Stimulated activated CD4-positive, alpha-beta T cell treated with anti-CD3 and anti-CD28 coated beads, Interleukin-12 subunit alpha, Interleukin-12 subunit beta, amount 100 ng/mL, for 48 hours (primary cell): ENCODE data around the gene STAP2.

Experiments used
- DNase-seq, 3 donors: peaks; one replicate each; pipeline ENCODE4 v3.0.0-alpha.2; 2020; ENCODE audit warnings: low read depth in 2 of 3, low spot score in 1 of 3

The STAP2 gene

DNA sequence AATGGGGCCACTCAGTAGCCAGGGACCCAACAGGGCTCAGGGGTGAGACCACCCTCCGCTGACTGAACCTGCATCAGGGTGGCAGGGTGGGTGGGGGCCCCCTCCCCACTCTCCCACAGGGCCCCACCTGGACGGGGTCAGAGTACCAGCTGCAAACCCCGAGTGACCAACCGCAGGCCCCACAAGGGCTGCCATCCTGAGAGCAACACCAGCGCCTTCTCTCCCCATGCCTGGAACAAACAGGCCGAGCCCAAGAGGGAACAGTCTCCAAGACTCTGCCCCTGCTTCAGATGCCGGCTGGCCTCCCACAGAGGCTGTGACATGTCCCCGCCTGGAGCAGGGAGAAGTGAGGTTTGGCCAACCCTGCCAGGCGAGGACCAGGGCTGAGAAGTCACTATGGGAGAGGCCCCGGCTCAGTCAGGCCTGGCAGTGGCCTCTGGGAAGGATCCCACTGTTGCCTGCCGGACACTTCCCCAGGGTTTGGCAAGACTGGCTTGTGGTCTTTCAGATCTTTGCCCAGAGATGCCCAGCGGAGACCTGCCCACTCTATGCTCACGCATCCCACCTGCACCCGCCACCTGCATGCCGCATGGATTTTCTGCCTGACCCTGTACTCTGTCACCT is 31.9 kb upstream of the STAP2 start:
- DNase-seq, result no peak

DNA sequence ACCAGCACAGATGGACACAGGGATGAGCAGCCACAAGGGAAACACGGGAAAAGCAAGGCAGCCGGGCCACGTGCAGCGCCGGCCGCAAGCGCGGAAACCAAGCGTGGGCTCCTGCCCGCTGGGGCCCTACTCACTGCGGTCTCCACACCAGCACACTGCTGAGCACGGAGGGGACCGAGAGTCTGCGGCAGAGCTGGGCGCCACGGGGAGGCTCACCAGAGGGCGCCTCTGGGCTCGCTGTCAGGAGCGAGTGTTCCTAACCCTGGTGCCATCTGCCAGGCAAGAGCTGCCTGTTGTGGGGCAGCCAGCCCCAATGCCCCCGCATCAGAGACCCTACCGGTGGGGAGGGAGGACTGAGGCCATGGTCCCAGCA is 31.2 kb upstream of the STAP2 start:
- peak; percentile 62 to 77 (median 65) for DNase-seq

DNA sequence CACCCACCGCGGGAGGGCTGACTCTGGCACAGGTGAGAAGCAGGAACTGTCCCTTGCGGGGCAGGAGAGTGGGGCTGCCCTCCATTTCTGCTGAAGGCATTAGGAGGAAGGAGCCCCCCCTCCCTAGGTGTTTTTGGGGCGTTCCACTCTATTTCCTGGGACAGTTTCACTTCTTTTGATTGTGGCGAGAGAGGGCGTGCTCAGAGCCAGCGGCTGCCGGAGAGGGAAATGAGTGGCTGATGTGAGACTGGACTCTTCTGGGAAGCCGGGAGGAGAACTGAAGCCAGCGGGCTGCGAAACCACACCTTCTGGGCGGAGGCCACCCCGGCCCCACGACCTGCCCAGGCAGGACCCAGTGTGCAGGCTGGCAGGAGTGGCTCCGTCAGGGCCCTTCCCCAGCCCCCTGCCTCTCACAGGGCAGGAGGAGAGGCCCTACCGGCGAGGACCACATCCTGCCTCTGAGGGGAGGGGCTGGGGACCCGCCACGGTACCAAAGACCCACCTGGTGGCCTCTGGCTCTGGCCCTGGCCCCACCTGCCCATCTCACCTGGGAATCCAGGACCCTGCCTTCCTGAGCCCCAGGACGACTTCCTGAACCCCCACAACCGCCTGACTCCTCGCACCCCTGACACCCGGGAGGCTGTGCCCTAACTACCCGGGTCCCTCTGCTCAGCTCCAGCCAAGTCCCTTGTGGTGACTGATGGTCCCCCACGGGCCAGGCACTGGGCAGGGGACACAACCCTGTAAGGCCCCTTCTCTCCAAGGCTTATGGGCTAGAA is 30.7 kb upstream of the STAP2 start:
- peak; percentile 63 to 67 (median 66) for DNase-seq

DNA sequence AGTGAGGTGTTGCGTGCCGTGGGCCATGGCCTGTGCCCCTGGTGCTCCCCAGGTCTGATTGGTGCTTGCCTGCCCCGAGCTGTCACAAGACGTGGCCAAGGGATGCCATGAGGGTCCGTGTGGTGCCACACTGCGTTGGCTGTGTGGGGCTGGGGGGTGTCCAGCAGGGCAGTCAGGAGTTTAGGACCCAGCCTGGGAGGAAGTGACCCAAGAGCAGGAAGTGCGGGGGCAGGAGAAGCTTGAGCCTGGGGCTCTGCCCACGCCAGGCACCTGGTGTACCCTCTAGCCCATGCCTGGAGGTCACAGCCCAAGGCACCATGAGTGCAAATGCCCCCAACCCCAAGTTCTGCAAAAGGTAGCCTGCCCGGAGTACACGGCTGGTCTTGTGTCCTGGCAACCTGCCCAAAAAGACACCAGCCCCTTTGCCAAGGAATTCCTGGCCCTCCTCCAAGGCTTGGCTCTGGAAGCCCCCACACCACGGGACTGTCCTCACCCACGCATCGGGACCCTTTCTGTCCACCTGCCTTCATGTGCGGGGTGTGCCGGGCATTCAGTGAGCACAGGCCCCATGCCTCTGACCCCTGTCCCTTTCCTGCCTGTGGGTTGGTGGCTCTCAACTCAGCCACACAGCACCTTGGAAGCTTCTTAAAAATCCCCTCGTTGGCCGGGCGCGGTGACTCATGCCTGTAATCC is 29.6 kb upstream of the STAP2 start:
- DNase-seq, result peak in 1 of 3 donors; percentile 27

DNA sequence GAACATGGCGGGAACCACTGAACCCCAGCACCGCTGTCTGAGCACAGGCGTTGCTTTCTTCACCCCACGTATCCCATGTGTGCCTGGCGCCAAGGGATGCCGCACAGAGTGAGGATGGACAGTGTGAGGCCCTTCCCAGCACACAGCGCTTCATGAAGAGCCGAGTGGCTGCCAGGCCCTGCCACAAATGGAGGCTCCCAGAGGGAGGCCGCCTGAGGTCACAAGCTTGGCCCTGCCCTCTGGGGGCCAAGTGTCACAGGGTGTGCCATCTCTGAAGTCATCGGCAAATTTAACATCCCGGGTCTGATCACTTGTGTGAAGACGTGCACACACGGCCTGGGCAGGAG is 29.1 kb upstream of the STAP2 start:
- DNase-seq, result no peak

DNA sequence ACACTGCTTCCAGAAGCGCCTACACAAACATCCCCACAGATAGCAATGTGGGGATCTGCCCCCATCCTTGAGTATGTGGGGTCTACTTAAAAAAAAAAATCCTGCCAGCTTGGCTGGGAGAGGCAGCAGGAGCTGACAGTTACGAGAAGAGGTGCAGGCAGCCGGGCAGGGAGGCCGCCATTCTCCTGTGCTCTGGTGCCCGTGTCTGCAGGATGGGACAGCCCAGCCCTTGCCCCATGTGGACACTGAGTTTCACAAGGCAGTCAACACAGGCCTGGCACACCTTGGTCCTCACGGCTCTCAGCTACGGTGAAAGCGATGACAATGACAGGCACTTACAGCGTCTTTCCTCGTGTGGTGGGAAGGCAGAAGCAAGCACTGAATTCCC is 28.7 kb upstream of the STAP2 start:
- no peak for DNase-seq

DNA sequence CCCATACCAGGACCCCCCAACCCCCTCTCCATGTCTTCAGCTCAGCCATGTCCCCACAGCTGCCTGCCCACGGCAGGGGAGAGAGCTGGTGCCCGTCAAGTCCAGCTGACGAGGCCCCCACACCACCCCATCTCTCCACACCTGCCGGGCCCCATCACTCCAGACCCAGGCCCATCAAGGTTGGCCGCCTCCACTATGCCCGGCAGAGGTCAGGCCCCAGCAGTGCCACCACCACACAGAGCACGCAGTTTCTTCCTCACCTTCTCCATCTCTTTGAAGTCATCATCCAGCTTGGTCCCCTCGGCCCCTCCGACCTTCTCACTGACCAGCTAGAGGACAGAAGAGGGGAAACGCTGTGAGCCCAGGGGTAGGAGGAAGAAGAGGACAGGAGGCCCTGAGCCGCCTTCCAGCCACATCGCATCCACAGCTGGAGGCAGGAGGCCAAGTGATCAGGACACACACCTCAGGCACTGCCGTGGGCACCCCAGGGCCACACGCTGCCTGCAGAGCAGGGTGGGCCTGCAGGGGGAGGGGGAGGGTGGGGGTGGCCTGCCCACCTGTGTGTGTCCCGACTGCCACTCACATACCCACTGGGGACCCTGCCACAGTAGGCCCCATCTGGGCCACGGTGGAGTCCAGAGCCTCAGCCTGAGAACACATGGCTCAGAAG is 28.2 kb upstream of the STAP2 start:
- no peak for DNase-seq

DNA sequence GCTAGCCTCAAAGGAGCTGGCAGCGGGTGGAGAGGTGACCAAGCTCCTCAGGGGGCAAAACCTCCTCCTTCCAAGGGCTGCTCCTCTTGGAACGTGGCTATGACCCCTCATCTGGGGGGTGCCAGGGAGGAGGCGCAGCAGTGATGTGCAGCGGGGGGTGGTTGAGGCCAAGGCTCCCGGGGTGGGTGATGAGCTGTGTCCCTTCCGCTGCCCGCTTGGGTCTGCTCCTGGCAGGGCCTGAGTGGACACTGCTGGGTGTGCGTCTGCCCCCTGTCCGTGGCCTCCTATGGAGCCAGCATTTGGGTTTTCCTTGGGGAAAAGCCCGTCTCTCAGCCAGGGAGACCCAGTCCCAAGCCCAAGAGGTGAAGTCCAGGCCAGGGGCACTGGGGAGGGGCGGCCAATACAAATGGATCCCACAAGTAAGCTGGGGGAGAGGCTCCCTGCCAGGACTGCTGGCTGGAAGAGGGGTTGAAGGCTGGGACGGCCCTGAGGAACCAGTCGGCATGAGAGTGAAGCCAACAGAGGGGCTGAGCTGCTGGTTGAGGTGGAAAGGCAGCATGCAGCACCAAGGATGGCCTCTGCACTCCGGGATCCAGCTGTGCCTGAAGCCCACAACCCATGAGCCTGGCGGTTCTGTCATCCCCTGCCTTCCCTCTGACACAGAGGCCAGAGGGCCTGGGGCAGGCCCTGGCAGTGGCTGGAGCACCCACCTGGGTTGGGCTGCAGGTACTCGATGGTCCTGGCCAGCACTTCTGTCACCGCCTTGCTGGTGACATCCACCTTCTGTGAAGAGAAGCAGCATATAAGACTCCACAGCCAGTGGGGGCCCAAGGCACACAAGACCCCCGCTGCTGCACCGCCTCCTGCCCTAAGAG is 27.4 kb upstream of the STAP2 start:
- no peak for DNase-seq

DNA sequence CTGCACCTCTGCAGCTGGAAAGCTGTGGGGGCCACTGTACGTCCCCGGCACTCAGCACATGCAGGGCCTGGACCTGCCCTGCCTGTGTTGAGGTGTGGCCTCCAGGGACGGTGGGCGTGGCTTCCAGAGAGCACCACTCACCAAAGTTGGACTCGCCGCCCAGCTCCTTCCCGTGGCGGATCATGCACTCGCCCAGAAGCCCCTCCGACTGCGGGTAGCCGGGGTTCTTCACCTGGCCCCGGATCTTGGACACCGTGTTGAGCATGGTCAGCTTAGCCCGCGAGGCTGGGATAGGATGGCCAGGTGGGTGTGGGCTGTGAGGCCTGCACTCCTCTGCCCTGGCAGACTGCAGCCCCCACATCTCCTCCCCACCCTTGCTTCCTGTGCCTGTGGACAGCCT is 26.7 kb upstream of the STAP2 start:
- no peak for DNase-seq

DNA sequence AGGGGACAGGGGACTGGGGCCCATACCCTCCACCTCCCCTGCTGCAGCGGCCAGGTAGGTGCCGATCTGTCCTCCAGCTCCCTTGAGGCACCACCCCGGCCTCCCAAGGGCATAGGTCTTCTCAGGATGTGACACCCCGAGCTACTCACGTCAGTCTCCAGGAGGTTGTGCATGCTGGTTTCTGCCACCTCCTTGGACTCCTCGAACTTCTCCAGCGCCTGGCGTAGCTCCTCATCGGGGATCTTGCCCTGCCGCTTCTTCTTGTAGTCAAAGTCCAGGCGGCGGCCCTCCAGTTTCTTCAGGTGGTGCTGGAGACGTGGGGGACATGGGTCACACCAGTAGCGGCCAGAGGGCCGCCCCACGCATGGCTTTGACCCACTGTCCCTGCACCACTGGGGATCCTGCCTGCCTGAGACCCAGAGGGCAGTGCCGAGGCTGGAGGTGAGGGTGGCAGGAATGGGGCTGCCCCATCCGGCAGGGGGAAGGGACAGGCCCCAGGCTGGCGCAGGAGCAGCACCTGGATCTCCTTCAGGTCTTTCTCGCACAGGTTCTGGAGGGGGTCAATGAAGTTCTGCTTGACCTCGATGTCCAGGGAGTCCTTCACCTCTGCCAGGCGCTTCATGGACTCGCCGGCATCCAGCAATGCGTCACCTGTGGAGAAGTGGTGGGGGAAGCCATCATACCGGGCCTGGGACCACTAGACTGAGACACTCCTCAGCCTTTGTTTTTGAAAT is 25.1 kb upstream of the STAP2 start:
- DNase-seq, result no peak

DNA sequence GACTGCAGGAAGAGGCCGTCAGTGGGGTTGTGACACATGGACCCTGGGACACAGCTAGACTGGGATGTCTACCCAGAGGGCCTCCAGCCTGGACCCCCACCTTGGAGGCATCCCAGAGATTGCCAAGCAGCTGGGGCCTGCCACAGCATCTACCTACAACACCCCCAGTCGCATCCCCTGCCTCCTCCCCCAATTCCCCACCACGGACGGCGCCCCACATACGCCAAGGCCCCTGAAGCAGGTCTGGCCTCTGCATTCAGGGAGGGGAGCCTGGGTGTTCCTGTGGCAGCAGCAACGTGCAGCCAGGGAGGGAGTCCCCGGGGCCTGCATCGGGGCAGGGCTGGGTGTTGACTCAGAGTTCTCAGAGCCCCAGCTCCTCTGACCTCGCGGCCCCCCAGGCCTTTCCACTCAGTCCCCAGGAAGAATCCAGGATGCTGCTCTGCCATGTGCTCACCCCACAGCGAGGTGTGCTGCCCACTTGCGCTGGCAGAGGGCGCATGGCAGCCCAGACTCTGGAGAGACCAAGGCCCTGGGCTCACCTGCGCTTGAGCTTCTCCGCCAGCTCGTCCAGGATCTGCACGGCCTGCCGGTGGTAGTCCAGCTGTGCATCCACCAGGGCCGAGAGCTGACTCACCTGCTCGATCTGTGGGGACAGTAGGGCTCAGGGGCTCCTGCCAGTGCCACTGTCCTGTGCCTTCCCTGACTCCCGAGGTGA is 24.4 kb upstream of the STAP2 start:
- DNase-seq, result no peak

DNA sequence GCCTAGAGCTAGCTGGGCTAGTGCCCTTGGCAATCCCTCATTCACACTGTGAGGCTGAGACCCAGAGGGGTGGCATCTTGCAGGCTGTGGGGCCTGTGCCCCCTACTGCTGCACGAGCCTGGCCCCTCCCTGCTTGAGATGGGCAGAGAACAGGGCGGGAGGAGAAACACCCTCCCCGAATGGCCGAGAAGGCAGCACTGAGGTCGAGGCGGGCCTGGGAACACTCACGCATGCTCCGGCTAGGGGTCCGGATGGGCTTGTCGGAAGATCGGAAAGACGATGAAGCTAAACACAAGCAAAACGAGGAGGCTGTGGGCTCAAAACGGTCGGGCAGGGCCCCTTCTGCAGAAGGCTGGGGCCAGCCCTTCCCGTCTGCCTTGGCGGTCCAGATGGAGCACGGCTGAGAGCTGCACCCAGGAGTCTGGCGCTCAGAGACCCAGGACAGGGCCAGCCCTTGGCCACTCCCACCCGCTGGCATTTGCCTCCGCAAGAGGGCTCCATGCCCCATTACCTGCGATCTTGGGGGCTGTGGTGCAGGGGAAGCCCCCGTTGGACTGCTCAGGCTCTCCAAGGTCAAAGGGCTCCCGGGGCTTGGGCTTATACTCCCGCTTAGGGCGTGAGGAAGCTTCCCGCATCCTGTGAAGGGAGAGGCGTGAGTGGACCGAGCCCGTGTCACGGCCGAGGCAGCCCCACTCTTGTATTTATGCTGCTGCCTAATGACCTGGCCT is 23.6 kb upstream of the STAP2 start:
- DNase-seq, result no peak

DNA sequence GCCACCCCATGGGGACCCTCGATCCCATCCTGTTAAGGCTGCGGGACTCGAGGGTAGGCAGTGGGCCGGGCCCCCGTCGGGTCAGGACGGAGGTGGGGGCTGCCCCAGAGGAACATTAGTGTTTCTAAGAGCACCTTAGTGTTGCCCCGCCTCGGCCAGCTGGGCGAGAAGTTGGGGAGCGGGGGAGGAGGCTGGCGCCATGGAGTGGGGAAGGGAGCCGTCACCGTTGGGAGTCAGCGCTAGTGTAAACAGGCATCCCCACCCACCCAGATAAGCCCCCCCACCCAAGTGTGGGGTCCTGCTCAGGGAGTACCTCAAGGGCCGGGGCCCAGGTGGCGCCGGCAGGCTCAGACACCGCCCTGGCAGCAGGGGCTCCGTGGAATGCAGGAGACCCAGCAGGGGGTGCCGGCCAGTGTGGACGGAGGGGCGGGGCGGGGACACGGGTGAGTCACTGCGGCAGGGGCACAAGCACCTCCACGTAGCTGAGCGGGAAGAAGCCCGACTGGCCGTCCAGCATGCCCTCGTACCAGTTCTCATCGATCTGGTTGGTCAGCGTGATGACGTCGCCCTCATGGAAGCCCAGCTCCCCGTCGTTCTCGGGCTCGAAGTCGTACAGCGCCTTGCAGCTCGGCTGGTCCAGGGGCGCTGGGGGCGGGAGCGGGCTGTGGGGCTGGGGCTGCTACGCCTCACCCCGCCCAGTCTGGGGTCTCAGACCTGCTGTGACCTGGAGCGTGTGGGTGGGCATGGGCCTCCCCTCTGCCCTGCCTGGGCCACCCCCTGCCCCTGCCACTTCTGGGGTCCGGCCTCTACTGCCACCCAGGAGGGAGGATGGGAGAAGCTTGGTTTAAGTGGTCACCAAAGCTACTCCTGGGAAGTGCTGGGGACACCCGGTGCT is 22.8 kb upstream of the STAP2 start:
- DNase-seq, result no peak

DNA sequence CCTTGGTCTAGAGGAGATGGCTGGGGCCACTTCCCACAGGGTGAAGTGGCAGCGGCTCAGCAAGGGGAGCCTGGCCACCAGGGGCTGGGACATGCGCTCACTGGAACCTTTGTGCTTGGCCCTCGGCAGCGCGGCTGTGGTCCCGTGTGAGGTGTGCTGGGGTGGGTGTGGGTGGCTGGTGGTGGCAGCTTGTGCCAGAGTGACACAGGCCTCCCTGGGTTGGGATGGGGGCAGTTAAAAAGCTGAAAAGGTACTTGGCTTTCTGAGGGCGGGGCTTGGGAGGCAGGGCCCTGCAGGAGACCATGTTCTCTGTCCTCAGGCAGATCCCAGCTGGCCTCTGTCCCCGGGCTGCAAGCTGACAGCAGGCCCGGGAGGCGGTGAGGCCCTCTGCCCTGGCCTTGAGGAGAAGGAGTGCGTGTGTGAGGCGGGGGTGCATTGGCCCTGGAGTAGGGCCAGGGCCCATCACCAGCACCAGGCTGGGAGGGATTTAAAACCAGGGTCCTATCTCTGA is 22.1 kb upstream of the STAP2 start:
- no peak for DNase-seq

DNA sequence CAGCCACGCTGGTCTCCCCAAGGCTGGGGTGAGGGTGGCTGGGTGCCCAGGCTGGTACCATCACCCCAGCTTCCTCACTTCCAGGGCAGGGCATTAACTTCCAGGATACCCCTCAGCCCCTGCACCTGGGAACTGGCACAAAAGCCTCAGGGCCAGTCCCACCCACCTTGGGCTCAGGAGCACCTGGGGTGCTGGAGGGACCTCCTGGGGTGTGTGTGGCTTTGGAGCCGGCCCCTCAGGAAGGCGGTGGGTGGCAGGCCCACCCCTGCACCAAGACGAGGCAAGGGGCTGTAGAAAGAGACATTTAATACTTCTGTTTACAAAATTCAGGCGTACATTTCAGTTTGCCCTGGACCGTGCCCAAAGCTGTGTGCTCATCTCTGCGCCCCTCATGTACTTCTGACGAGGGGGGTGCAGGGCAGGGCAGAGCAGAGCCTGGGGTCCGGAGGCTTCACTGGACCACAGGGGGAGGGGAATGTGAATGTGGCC is 21.5 kb upstream of the STAP2 start:
- no peak for DNase-seq

DNA sequence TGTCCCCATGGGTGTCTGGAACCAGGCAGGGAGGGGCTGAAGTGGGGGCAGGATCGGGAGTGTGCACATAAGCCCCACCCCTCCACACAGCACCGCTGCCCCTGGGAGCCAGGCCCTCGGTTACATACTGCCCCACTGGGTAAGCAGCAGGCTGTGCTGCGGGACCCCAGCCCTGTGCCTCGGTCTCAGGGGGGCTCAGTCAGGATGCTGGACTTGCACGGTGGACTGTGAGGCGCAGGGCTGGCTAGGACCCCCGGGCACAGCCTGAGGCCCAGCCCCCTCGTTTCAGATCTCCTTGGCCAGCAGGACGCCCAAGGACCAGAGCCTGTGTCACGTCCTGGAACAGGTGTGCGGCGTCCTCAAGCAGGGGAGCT is 21.0 kb upstream of the STAP2 start:
- DNase-seq, result no peak

DNA sequence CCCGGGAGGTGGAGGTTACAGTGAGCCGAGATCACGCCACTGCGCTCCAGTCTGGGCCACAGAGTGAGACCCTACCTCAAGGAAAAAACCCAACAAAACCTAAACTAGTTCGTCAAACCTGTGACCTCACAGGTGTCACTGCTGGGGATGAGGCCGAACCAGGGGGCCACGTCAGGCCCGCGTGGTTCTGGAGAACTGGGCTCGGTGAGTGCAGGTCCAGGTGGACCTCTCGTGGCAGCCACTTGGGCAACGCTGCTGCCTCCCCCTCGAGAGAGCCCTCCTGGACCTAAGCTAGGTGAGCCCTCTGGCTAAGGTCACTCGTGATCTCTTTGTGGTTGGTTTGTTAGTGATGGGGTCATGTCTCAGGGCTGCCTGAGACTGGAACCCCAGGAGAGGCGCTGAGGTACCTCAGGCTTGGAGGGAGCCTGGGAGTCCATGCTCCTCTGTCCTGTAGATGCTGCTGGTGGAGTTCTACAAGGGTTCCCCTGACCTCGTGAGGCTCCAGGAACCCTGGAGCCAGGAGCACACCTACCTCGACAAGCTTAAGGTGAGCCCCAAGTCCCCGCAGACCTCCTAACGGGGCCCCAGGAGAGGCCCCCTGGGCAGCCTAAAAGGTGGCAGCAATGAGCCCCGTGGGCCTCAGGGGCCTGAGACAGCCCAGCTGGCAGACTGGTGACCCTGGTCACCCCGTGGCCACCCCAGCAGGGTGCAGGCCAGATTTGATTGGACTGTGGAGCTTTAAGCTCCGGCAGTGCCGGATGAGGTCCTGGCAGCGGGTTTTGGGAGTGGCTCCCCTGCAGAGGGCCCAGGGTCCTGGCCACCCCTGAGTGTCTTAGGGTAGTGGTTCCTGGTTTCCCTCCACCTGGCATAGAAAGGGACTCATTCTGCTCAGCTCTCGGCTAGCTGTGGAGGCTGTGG is 20.3 kb upstream of the STAP2 start:
- DNase-seq, result no peak
